HTR-8/SVneo (cell line): ENCODE results near the gene TP53RK.
A peak's percentile ranks its signal among the peaks of the same experiment; 100 is the strongest.

ENCODE experiments used
- DNase-seq: peaks from one replicate; pipeline ENCODE4 v3.0.0; 2011; ENCODE audit warnings: low spot score, mixed read lengths; ENCODE audit not compliant: insufficient read length
- FAIRE-seq: peaks from 2 replicates; lab custom pipeline; 2011; peaks lifted over from hg19 to GRCh38; lab: Jason Lieb, UNC

Gene TP53RK

DNA sequence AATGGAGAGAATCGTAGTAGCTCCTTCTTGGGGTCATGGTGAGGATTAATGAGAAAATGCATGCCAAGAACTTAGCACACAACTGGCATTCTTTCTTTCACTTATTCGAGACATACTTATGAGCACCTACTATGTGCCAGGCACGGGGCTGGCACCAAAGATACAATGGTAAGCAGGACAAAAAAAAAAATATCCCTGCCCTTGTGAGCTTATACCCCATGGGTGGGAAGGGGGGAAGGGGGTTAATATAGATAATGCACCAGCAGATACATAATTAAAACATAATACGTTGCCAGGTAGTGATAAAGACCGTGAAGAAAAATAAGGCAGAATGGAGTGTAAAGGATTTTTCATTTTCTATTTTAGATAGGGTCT, 46.3 kb downstream of the TP53RK start:
- DNase-seq, result no peak
- FAIRE-seq, result no peak

DNA sequence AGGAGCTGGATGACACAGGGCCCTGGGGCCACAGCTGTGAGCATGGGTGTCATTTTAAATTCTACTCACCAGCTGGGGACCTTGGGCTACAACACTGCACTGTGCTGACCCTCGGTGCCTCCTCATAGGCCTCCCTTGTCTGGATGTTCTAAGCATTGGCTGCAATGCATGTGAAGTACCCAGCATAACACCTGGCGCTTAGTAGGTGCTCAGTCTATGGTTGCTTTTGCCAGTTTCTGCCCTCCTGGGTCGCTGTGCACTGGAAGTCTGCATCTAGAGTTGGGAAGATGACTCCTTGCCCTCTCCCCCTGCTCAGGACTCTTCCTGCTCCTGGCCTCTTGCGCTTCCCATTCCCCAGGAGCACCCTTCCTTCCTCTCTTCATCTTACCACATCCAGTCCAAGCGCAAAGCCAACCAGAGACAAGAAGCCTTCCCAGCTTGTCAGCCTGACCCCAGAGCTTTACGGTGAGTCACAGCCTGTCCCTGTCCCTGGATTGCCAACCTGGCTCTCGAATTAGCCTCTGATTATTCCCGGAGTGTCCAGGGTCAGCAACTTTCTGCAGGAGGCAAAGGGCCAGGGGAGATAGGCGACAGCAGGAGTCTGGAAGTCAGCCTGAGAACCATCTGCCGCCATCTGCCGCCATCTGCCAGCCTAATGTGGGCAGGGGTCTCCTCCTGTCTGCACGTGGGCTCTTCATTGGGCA, 46.8 kb downstream of the TP53RK start:
- FAIRE-seq (peak; percentile 70), DNase-seq (no peak)

DNA sequence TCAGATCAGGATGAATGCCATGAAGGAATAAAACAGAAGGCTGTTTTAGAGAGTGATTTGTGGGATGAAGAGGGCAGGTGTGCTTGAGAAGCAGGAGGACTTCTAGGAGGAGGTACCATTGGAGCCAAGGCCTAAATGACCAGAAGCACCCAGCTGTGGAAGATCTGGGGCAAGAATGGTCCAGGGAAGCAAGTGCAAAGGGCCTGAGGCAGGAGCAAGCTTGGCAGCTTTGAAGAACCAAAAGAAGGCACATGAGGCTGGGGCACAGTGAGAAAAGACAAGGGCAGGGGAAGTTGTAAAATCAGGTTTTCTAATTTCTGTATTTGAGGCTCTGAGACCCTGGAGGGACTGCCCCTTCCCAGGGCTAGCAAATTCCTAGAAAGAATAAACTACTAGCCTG, 47.8 kb downstream of the TP53RK start:
- DNase-seq (no peak), FAIRE-seq (peak; percentile 31)

DNA sequence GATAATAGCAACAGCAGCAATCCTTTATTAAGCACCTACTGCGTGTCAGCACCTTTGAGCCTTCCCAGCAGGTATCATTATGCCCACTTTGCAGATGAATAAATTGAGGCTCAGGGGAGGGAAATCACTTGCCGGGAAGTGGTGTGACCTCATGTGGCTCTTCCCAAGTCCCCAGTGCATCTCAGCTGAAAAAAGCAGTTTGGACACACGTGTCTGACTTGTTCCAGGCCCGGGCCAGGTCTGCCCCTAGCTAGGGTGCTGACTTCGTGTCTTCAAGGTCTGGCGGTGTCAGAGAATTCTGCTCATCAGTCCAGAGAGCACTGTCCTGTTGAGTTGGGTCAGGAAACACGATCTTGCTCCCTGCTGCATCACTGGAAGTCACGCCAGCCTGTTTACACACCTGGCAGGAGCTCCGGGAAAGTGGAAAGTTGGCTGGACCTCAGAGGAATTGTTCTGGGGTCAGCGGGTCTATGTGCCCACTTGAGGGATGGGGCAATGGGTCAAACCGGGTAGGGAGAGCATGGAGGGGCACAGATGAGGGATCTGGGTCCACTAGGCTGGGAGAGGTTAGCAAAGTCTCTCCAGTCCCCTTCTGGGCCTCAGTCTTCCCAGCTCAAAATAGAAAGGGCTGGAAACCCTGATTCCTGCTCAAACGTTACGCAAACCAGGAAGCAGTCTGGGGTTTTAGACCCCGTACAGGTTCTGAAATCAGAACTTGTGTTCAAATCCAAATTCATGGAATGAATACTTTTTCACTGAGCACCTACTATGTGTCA, 48.5 kb downstream of the TP53RK start:
- peak; percentile 28 for FAIRE-seq

DNA sequence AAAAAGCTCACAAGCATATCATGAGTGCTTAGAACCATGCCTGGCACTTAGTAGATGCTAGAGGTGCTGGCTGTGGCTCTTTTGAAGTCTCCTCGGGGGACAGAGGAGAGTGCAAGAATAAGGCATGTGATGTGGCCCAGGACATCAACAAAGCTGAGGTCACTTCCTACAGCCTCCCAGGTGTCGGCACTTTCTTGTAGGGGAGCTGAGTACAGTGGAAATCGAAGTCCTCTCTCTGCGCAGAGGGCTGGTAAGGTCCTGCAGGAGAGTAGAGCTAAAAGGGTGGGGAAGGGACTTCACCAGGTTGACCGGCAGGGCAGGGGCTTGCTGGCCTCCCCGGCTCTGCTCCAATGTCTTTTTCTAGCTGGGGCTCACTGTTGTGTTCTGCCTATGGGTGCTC, 49.2 kb downstream of the TP53RK start:
- no peak for DNase-seq
- no peak for FAIRE-seq

More for the DNA sequence above, 48.5 kb downstream of the TP53RK start:
- no peak for DNase-seq

DNA sequence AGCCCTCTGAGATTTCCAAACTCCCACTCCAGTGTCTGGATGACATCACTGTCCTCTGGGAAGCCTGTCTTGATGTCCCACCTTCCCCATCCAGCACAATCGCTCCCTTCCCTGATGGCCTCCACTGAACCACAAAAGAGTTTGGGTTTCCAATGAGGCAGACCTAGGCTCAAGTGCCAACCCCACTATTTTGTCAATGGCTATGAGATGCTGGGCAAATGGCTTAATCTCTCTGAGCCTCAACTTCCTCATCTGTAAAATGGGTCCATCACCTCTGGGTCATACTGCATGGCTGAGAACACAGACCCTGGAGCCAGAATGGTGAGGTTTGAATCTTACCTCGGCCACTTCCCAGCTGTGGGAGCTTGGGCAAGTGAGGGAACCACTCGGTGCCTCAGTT, 49.7 kb downstream of the TP53RK start:
- no peak for DNase-seq
- peak; percentile 71 for FAIRE-seq

DNA sequence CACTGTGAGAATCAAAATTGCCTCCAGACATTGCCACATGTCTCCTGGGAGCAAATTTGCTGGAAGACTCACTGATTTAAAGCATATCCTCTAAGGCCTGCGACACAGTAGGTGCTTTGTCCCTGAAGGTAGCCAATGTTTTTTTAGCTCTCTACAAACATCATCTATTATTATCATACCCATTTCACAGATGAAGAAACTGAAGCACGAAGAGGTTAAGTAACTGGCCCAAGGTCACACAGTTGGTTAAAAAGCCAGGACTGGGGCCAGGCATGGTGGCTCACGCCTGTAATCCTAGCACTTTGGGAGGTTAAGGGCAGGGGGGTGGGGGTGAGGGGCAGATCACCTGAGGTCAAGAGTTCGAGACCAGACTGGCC, 50.4 kb downstream of the TP53RK start:
- peak; percentile 44 for FAIRE-seq
- DNase-seq, result no peak

DNA sequence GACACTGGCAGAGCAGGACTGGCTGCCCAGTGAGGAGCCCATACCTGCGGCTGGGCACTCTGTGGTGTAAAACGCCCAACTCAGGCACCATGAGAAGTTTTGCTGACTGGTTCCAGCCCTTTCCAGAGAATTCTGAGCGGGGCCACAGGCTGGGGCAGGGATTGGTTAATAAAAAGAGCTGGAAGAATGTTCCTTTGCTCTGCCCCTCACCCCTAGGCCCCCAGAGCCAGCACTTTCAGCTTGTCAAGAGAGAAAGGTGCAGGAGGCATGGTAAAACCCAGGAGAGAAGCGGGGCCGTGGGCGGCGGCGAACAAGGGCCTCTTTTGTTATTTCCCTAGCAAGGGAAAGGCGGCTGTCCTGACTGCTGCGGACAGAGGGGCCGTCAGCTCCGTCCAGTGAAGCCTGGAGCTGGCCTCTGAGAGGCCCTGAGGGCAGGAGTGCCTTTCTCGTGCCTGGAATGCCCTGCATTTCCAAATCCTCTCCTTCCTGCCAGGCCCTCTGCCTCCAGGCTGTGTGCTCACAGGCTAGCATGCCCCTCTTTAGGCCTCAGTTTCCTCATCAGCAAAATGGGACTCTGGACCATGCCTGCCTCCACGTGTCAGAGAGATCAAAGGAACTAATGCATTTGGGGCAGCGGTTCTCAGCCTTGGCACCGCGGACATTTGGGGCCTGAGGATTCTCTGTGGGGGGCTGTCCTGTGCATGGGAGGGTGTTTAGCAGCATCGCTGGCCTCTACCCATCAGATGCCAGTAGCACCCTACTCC, 50.9 kb downstream of the TP53RK start:
- no peak for FAIRE-seq
- DNase-seq, result no peak

DNA sequence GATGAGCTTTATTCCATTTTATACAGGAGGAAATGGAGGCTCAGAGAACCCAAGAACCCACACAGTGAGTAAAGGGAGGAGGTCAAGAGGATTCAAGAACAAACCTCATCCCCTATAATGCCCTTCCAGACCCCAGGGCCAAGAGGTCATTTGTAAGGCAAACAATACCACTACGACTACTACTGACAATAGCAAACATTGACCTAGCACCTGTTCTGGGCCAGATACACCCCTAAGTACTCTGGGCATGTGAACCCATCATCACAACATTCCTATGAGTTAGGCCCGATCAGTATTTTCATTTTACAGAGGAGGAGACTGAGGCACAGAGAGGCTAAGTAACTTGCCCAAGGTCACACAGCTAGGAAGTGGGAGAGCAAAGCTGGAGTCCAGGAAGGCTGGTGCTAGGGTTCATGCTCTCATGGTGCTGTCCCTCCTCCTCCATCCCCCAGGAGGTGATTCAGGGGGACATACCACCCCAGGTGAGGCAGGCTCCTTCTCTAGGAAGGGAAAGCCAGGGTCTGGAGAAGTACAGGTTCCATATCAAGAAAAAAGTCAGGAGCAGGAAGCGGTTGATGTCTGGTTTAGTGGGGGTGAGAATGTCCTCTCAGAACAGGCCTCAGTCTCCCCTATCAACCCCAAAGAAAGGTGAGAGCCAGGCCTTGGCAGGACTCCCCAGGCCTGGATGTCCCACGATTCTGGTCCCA, 51.7 kb downstream of the TP53RK start:
- FAIRE-seq, result peak; percentile 13

DNA sequence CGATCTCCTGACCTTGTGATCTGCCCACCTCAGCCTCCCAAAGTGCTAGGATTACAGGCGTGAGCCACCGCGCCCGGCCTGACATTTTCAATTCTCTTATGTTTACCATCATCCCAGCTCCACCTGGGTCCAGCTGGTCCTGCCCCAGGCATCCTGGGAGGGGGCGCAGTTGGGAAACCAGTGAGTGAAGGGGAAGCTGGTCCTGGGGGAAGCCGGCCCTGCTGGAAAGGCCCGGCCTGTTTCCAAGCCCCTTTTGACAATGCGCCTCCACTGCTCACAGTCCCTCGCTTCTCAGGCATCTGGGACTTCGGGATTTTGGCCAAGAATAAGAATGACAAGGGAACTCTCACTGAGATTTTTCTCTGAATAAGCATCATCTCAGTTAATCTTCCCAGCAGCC, 52.2 kb downstream of the TP53RK start:
- FAIRE-seq, result no peak
- no peak for DNase-seq

More for the DNA sequence above, 51.7 kb downstream of the TP53RK start:
- no peak for DNase-seq

DNA sequence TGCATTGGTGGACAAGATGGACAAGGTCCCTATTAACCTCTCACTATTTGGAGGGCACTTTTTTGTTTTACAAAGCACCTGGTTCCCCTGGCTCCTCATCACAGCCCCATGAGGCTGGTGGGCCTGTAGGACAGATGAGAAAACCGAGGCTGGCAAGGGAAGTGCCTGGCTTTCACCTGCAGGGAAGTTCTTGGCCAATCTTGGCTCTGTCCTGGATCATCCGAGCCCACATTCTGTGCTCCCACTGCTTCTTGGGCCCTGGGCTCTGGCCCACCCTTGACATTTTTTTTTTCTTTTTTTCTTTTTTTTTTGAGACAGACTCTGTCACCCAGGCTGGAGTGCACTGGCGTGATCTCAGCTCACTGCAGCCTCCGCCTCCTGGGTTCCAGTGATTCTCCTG, 52.7 kb downstream of the TP53RK start:
- no peak for FAIRE-seq
- DNase-seq, result no peak

DNA sequence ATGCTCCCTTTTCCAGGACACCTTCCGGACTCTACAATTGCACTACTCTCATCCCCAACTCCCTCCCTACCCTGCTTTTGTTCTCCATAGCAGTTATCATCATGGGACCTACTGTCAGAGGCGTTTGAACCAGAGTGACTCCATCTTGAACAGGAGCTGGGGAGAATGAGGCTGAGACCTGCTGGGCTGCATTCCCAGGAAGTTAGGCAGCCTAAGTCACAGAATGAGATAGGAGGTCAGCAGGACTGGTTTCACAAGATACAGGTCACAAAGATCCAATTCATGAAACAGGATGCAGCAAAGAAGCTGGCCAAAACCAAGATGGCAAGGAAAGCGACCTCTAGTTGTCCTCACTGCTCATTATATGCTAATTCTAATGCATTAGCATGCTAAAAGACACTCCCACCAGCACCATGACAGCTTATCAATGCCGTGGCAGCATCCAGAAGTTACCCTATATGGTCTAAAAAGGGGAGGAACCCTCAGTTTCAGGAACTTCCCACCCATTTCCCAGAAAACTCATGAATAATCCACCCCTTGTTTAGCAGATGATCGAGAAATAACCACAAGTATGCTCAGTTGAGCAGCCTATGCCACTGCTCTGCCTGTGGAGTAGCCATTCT, 53.6 kb downstream of the TP53RK start:
- DNase-seq, result no peak
- no peak for FAIRE-seq

DNA sequence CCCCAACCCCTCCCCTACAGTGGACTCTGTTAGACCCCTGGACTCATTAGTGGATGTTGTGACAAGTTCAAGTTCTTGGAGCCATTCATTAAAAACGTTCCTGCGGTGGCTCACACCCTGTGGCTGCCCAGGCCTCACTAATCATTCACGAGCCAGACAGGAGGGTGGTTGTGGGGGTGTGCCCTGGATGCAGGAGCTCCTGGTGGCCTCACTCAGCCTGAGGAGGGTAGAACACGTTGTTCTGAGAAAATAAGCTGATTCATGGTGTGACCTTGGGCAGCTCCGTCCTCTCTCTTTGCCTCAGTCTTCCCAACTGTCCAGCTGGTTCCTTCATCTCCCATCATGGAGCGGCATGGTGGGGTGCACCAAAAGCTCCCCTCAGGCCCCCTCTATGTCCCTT, 54.7 kb downstream of the TP53RK start:
- no peak for FAIRE-seq
- no peak for DNase-seq
